Activated T-helper 1 cell treated with anti-CD3 and anti-CD28 coated beads, Interleukin-12 subunit alpha, Interleukin-12 subunit beta, Interleukin-2, Interleukin-4 antibody, amounts not matched to agents 30 ng/mL and 10 ng/mL and 1 ng/mL, durations not matched to agents 14 hours and 24 hours and 36 hours (primary cell): ENCODE results near the gene AP1B1. TPM values are rescaled to one million over a fixed set of nuclear protein-coding genes. Genes with fewer than 3 reads are reported as not detected.
"Not testable (repeated sequence)": the region's sequence is repeated elsewhere in the genome, so short reads cannot be mapped to it uniquely, and the experiment has no call there.

Experiments used
- DNase-seq: peaks from one replicate; pipeline ENCODE4 v3.0.0; 2021; ENCODE audit warnings: low spot score
- H3K27ac Mint-ChIP-seq: one replicate; pipeline ENCODE4 v1.8.0; 2021; ENCODE audit warnings: mild to moderate bottlenecking, mixed read lengths
- H3K27me3 Mint-ChIP-seq: one replicate; pipeline ENCODE4 v1.8.0; 2022; ENCODE audit warnings: mild to moderate bottlenecking, moderate library complexity, mixed read lengths; ENCODE audit not compliant: insufficient read depth
- H3K36me3 Mint-ChIP-seq: one replicate; pipeline ENCODE4 v1.8.0; 2021; ENCODE audit warnings: low read depth, mixed read lengths
- H3K4me1 Mint-ChIP-seq: one replicate; pipeline ENCODE4 v1.8.0; 2021; ENCODE audit warnings: low read depth, mixed read lengths
- H3K4me3 Mint-ChIP-seq: one replicate; pipeline ENCODE4 v1.8.0; 2021; ENCODE audit warnings: mild to moderate bottlenecking, moderate library complexity, mixed read lengths
- H3K9me3 Mint-ChIP-seq: one replicate; pipeline ENCODE4 v1.8.0; 2021; ENCODE audit warnings: mixed read lengths
- intact Hi-C: fragments of 100-400 bp; cut with micrococcal nuclease; formaldehyde crosslinking; loops from one replicate; pipeline ENCODE4 v1.15.1; 2024
- total RNA-seq: library from RNA; stranded (reverse); gene quantifications from 2 replicates; pipeline ENCODE4 v1.2.3, GENCODE V29; 2022

The AP1B1 gene
- total RNA-seq, result 84.0 and 89.5 TPM in 2 replicates

DNA sequence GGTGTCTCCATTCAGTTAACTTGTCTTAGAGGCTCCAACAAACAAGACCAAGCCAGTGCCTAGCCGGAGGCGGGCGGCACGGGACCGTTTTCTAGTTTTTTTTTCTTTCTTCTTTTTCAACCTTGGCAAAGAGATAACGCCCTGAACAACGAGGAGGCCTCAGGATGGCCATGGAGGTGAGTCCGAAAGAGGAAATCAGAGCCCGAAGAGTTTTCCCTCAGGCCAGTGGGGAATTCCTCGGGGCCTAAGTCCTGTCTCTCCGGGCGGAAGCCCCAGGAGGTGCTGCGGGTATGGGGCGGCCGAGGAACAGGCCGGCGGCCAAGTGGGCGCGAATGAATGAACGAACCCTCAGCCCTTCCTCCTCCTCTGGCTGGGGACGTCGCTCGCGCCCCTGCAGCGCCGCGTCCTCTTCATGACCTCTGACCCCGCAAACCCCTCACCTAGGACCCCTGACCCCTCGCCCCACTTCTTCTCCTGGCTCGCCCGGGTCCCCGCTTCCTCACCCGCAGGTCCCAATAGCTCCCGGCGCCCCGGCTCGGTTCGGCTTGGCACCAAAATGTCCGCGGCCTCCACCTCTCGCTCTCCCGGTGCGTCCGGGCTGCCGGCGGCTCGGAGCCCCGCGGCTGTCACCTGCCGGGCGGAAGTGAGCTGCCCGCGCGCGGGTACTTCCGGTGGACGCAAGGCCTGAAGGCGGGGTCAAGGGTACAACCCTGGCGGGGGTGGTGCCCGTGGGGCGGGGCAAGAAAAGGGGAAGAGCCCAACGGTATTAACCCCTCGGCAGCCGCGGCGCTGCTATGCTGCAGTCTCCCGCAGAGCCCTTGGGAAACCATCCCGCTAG lies at the start of gene AP1B1:
TSS of gene AP1B1 (minus strand) at position 650 of the 838 bp plus-strand sequence. CDS start 21,327 bp downstream, outside the sequence.
- DNase-seq, result peak; percentile 95
- Mint-ChIP-seq H3K36me3 (peaks cover 14% of the 10 kb centered on the region), H3K9me3 (no peaks in the 10 kb centered on the region), H3K27me3 (no peaks in the 10 kb centered on the region), H3K4me1 (peaks cover 38% of the 10 kb centered on the region), H3K27ac (peak within 1 kb of the TSS; percentile 86), H3K4me3 (peak within 1 kb of the TSS; percentile 93)
- intact Hi-C loops, result loop anchor here (1.0 to 5.0 kb wide), 4 partner anchors 26 to 165 kb away; partner anchors contain the start of genes GAS2L1 and THOC5

GRCh38 chr22:29435236-29436136 lies 47.1 kb upstream of the AP1B1 start:
- Mint-ChIP-seq H3K9me3 (no peaks in the 10 kb centered on the region), H3K4me3 (no peak overlapping the region), H3K27ac (no peak overlapping the region), H3K4me1 (no peaks in the 10 kb centered on the region), H3K36me3 (no peaks in the 10 kb centered on the region), H3K27me3 (peaks cover 35% of the 10 kb centered on the region)
- intact Hi-C loops, result no loop called here
- no peak for DNase-seq

DNA sequence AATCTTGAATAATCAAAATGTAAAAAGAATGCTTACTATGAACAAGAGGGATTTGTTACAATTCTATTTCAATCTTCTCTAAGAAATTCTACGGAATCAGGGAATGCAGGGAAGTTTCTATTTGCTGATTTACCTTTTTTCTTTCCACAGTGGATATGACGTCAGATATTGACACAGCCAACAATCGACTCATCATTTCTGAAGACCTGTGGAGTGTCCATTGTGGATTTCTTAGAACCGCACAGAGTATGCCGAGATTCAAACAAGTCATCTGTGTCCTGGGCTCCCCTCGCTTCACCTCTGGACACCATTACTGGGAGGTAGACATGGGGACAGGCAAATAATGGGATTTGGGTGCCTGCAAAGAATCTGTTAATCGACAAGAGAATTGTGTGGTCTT lies 45.9 kb upstream of the AP1B1 start:
- H3K36me3 Mint-ChIP-seq, result no peaks in the 10 kb centered on the region
- no peaks in the 10 kb centered on the region for H3K4me1 Mint-ChIP-seq
- DNase-seq, result no peak
- intact Hi-C loops, result no loop called here
- H3K4me3 Mint-ChIP-seq, result no peak overlapping the region
- H3K27ac Mint-ChIP-seq, result no peak overlapping the region
- no peaks in the 10 kb centered on the region for H3K9me3 Mint-ChIP-seq
- peaks cover 42% of the 10 kb centered on the region for H3K27me3 Mint-ChIP-seq

DNA sequence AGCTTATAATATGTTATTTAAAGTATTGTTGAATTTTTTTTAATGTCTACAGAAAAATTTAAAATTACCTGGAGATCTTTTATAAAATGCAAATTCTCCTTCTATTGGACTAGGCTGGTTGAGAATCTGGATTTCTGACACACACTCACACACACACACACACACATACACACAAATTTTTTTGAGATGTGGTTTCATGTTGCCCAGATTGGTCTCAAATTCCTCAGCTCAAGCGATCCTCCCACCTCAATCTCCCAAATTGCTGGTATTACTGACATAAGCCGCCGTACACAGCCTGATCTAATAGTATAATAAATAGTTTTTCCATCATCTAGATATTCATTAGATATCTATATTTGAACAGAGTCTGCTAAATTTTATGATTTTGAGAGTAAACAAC lies 45.5 kb upstream of the AP1B1 start:
- intact Hi-C loops, result no loop called here
- no peak overlapping the region for H3K27ac Mint-ChIP-seq

GRCh38 chr22:29431986-29432385 lies 43.6 kb upstream of the AP1B1 start:
- Mint-ChIP-seq H3K36me3 (no peaks in the 10 kb centered on the region), H3K4me1 (no peaks in the 10 kb centered on the region), H3K4me3 (no peak overlapping the region), H3K27ac (no peak overlapping the region), H3K27me3 (peaks cover 48% of the 10 kb centered on the region), H3K9me3 (no peaks in the 10 kb centered on the region)
- DNase-seq, result no peak
- intact Hi-C loops, result no loop called here

More for the DNA sequence above, 45.5 kb upstream of the AP1B1 start:
- Mint-ChIP-seq H3K4me3 (no peak overlapping the region), H3K36me3 (no peaks in the 10 kb centered on the region), H3K9me3 (no peaks in the 10 kb centered on the region), H3K4me1 (no peaks in the 10 kb centered on the region), H3K27me3 (peaks cover 46% of the 10 kb centered on the region)
- DNase-seq, result no peak

GRCh38 chr22:29427176-29427760 lies 38.9 kb upstream of the AP1B1 start:
- H3K9me3 Mint-ChIP-seq, result no peaks in the 10 kb centered on the region
- no peak overlapping the region for H3K4me3 Mint-ChIP-seq
- no peaks in the 10 kb centered on the region for H3K36me3 Mint-ChIP-seq
- H3K27me3 Mint-ChIP-seq, result peaks cover 35% of the 10 kb centered on the region
- no peaks in the 10 kb centered on the region for H3K4me1 Mint-ChIP-seq
- no peak for DNase-seq
- no peak overlapping the region for H3K27ac Mint-ChIP-seq
- intact Hi-C loops, result no loop called here

GRCh38 chr22:29426476-29426875 lies 38.1 kb upstream of the AP1B1 start:
- Mint-ChIP-seq H3K27me3 (peaks cover 28% of the 10 kb centered on the region), H3K9me3 (no peaks in the 10 kb centered on the region), H3K4me1 (no peaks in the 10 kb centered on the region), H3K4me3 (no peak overlapping the region), H3K27ac (no peak overlapping the region), H3K36me3 (no peaks in the 10 kb centered on the region)
- intact Hi-C loops, result no loop called here
- no peak for DNase-seq

- not testable (repeated sequence) for H3K27ac Mint-ChIP-seq, H3K9me3 Mint-ChIP-seq, DNase-seq, H3K36me3 Mint-ChIP-seq, H3K4me3 Mint-ChIP-seq, H3K27me3 Mint-ChIP-seq
- intact Hi-C loops, result loop anchor here (5.0 kb wide), 1 partner anchor 54 kb away; no protein-coding TSS in a partner anchor
- peaks cover 18% of the 10 kb centered on the region for H3K4me1 Mint-ChIP-seq
These were observed 30.3 kb upstream of the AP1B1 start for GRCh38 chr22:29418704-29419103.

GRCh38 chr22:29414951-29415591 lies 26.7 kb upstream of the AP1B1 start:
- not testable (repeated sequence) for H3K27me3 Mint-ChIP-seq, H3K9me3 Mint-ChIP-seq, H3K36me3 Mint-ChIP-seq
- intact Hi-C loops, result loop anchor here (1.0 to 5.0 kb wide), 3 partner anchors 20 to 57 kb away; partner anchors contain the start of gene AP1B1
- Mint-ChIP-seq H3K4me1 (peaks cover 25% of the 10 kb centered on the region), H3K4me3 (peak overlapping the region; percentile 80), H3K27ac (peak overlapping the region; percentile 88)
- DNase-seq, result peak; percentile 72

GRCh38 chr22:29412772-29413171 lies 24.4 kb upstream of the AP1B1 start:
- H3K27ac Mint-ChIP-seq, H3K27me3 Mint-ChIP-seq, H3K4me3 Mint-ChIP-seq, H3K9me3 Mint-ChIP-seq, DNase-seq, H3K36me3 Mint-ChIP-seq, intact Hi-C loops: not testable (repeated sequence)
- H3K4me1 Mint-ChIP-seq, result peaks cover 27% of the 10 kb centered on the region

DNA sequence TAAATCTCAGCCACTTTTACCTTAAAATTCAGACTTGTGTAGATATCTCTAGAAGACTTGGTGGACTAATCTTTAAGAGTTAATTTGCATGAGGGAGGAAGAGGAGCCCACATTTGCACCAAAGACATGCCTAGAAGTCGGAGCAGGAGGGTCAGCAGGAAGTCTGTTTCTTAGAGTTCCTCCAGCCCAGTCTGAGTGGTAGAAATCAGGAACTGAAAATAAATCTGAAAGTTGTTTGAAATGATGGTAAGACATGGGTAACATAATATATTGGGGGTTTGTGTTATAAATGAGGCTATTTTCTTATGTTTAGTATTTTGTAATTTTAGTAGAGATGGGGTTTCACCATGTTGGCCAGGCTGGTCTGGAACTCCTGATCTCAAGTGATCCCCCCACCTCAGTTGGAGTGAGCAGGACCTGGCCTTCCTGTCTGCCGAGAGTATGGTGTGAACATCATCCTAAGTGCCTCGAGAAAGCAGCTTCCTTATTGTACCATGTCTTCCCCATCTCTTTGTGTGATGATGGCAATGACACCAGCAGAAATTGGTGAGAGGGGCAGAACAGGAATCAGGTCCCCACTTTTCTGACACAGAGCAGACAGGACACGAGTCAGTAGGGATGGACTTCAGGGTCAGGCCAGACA lies 23.3 kb upstream of the AP1B1 start:
- H3K36me3 Mint-ChIP-seq, intact Hi-C loops, H3K27ac Mint-ChIP-seq, DNase-seq, H3K27me3 Mint-ChIP-seq, H3K4me3 Mint-ChIP-seq, H3K9me3 Mint-ChIP-seq: not testable (repeated sequence)
- peaks cover 30% of the 10 kb centered on the region for H3K4me1 Mint-ChIP-seq

GRCh38 chr22:29408940-29409339 lies 20.6 kb upstream of the AP1B1 start:
- Mint-ChIP-seq H3K27ac (no peak overlapping the region), H3K4me3 (no peak overlapping the region), H3K27me3 (peaks cover 9% of the 10 kb centered on the region), H3K36me3 (no peaks in the 10 kb centered on the region), H3K4me1 (peaks cover 14% of the 10 kb centered on the region), H3K9me3 (no peaks in the 10 kb centered on the region)
- intact Hi-C loops, result no loop called here
- DNase-seq, result no peak
